ENCODE measurements around the gene UCP2.

DNA sequence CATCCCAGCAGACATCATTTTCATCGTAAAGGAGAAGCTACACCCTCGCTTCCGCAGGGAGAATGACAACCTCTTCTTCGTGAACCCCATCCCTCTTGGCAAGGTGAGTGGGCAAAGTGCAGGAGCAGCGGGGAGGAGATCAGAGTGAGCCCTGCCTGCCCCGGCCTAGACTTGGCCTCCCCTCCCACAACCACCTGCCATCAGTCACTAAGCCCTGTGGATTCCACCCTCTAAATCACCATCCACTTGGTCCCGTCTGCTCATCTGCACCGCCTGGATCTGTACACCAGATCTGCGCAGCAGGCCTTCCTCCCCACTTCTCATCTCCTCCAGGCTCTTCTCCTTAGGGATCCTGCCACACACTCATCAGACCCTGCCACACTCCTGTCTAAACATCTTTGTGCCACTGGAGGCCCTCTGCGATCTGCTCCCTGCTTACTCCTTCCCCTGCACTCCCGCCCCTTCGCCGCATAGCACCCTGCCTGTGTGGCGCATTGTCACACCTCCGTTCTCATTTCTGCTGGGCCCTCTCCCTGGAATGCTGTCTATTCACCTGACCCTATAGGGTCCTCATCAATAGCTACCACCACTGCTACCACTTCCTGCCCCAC is 14.2 kb downstream of the UCP2 start:
- no peak for TF ChIP-seq POLR2A (IDR thresholded peaks at IDR 0.05)
- TF ChIP-seq, protein P1, sequence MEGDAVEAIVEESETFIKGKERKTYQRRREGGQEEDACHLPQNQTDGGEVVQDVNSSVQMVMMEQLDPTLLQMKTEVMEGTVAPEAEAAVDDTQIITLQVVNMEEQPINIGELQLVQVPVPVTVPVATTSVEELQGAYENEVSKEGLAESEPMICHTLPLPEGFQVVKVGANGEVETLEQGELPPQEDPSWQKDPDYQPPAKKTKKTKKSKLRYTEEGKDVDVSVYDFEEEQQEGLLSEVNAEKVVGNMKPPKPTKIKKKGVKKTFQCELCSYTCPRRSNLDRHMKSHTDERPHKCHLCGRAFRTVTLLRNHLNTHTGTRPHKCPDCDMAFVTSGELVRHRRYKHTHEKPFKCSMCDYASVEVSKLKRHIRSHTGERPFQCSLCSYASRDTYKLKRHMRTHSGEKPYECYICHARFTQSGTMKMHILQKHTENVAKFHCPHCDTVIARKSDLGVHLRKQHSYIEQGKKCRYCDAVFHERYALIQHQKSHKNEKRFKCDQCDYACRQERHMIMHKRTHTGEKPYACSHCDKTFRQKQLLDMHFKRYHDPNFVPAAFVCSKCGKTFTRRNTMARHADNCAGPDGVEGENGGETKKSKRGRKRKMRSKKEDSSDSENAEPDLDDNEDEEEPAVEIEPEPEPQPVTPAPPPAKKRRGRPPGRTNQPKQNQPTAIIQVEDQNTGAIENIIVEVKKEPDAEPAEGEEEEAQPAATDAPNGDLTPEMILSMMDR (IDR thresholded peaks at IDR 0.05) = no peak
- no peak for TF ChIP-seq POLR2AphosphoS5 (IDR thresholded peaks at IDR 0.05)
- TF ChIP-seq EP300 (IDR thresholded peaks at IDR 0.05) = no peak

Data from upper lobe of left lung (tissue), 4 donors.